Renal cortical epithelial cell (primary cell): ENCODE results near the gene CDC42. TPM values are rescaled to one million over a fixed set of nuclear protein-coding genes. Genes with fewer than 3 reads are reported as not detected.

Source experiments
- DNase-seq: peaks from one replicate; pipeline ENCODE4 v3.0.0-alpha.2; 2011; ENCODE audit warnings: low read depth
- total RNA-seq: library from RNA; depleted of rRNA; stranded (reverse); fragments of >200 nt; gene quantifications from 2 replicates; pipeline ENCODE4 v1.2.3, GENCODE V29; 2014

CDC42 gene
- total RNA-seq, 1 donor from 2014 or later: 233 TPM

DNA sequence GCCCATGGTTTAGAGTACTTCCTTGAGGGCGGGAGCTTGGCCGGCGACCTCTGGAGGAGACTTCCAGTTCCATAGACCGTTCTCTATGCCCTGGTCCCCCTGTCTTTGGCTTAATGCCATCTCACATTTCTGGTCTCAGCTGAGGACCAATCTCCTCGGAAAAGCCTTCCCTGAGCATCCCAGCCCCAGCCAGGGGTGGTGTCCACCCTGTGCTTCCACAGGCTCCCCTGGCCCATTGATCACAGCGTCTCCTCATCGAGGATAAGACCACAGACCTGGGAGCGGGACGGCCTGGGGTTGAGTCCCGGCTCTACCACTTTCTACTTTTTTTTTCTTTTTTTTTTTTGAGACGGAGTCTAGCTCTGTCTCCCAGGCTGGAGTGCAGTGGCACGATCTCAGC, 75.9 kb downstream of the CDC42 start:
- DNase-seq: no peak

DNA sequence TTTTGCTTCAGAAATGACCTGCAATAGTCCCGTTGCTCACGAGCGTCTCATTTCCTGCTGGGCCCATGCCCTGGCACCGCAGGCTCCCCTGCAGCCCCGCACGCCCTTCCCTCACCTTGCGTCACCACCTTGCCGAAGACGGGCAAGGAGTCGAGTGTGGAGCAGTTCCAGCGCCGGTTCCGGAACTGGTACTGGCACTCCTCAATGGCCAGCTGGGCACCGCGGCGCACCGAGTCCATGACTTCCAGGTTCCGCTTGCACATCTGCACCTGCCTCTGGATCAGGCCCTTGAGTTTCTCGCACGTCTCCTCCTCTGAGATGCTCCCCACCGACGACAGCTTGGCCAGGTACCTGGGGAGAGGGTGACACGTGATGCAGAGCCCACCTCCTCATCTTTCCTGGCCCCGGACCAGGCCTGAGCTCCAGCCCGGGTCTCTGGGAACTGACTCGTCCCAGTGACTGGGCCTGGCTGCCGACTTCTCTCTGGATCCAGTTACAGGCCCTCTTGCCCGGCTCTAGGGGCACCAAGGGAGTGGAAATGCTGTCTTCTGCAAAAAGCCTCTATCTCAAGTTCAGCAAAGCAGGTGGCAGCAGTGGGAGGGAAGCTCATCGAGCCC, 77.1 kb downstream of the CDC42 start:
- no peak for DNase-seq

DNA sequence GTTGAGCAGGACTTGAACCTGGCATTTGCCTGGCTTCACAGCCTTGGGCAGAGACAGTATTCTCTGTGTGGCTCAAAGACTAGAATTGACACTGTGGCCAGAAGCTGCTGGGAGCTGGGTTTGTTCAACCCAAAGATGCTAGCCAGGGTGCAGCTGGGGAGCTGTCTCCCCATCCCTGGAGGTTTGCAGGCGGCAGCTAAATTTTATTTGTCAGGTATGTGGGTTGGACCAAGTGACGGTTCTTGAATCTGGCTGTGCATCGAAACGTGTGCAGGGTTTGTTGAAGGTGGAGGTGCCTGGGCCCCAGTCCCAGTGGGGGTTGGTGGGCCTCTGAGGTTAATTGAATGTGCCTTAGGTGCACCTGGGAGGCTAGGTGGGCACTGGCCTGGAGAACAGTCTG, 78.6 kb downstream of the CDC42 start:
- DNase-seq: no peak

DNA sequence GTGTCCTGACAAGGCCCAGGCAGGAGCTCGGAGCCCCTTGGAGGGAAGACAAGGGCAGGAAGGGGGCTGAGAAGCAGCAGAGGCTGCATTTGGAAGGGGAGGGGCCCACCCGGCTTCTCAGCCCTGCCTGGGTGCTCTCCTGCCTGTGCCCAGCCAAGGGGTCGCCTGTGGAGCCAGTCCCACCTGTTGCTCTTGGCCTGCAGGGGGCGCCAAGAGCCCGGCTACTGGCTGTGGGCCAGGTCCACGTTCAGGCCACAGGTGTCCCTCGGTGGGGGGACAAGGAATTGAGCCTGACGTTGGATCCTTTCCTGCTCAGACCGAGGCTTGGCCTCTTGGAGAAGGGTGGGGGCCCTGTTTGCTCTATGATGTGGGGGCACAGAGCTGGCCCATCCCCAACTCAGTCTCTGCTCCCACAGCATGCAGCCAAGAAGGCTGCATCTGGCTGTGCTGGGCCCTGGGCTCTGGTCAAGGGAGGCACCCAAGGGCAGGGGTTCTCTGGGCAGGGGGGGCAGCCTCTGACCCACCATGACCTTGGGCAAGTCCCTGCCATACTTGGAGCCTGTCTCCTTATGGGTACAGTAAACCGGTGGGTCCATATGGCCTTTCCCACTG, 79.5 kb downstream of the CDC42 start:
- DNase-seq: no peak

DNA sequence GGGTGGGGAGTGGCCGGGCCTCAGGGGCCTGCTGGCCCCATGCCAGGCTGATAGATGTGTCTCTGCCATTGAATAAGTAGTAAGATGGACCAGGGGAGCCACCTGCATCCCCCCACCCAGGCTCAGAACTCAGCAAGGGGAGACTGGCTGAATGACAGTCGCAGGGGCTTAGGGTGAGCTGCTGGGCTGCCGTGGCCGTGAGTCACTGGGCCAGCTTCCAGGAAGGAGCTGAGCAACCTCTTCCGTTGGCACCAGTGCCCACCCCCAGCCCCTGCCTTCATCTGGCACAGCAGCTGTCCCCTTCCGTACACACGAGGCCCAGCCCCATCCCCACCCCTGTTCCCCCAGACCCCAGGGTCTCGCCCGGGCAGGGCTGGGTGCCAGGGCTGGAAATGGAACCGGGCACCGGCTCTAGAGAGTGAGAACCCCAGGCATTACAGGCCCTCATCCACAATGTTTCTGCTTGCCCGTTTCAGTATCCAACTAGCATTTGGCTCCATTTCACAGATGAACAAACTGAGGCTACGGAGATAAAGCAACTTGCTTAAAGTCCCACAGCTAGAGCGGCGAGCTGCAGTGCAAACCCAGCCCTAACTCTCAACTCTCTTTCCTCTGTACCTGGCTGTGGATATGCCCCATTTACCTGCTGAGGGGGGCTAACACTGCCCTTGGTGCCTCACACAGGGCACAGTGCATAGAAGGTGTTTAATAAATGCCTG, 80.2 kb downstream of the CDC42 start:
- DNase-seq: peak; percentile 49

DNA sequence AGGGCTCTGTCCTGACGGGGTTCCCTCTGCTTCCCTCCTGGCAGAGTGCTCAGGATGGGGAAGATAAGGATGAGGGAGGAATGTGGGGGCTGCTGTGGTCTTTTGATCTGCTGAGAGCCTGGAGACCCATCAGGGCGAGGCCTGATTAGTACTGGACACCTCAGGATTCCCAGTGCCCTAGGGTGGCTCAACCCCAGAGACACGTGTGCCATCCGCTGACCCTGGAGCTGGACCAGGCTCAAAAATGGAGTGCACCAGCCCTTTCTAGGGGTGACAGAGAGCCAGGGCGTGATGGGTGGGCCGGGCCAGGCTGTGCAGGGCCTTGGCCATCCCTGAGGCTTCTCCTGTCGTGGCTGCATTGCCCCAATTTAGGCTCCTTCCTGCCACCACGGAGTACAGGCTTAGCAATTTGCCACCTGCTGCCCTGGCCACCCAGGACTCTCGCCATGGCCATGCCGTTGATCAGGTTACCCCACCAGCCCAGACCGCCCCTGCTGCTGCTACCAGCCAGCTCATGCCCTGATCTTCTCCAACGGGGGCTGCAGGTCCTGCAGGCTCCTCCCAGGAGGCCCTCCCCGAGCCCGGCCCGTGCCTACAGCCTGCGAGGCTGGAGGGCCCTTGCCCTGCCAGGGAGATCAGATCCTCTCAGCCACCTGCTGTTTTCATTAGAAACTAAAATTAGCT, 80.9 kb downstream of the CDC42 start:
- DNase-seq: no peak

DNA sequence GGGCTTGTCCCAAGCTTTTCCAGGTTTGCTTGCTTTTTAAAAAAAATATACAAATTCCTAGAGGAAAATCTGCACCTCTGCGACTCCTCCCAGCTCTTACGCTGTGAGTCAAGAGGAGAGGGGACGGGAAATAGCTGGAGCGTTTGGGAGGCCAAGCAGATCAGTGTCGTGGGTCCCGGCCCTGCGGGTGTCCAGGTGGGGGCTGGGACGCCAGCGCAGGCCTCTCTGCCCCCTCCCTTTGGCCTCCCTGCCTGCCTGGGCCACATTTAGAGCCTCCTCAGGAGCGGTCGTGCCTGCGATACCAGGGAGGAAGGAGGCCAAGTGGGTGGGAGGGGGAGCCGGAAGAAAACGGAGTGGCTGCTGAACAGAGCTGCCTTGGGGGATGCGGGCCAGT, 81.4 kb downstream of the CDC42 start:
- DNase-seq: no peak

DNA sequence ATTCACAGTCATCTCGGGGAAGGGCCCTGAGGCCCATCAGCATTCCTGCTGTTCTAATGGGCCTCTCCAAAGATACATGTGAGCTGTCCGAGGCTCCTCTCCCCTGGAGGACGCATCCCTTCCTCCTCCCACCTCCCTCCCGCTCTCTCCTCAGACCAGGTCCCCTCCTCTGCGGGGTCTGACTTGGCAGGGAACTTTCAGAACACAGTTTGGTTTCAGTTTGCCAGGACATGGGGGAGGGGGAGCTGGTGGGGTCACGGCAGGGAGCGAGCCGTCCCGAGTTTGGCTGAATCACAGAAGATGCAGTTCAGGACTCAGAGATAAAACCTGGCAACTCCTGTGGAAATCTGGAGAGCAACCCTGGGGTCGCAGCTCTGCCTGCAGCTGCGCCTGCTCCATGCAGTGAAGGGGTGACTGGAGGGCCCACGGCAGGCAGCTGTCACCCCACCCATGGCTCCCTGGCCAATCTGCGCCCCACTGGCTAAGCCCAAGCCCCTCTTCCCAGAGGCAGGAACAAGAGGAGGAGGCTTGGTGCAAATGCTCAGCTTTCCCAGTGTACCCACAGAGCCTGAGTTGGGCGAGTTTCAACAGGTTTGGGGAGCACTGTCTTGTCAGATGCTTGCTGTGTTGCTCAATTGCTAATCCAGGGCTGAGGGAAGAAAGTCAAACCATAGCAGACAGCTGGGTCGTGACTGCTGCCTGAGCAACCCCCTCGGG, 84.7 kb downstream of the CDC42 start:
- no peak for DNase-seq

DNA sequence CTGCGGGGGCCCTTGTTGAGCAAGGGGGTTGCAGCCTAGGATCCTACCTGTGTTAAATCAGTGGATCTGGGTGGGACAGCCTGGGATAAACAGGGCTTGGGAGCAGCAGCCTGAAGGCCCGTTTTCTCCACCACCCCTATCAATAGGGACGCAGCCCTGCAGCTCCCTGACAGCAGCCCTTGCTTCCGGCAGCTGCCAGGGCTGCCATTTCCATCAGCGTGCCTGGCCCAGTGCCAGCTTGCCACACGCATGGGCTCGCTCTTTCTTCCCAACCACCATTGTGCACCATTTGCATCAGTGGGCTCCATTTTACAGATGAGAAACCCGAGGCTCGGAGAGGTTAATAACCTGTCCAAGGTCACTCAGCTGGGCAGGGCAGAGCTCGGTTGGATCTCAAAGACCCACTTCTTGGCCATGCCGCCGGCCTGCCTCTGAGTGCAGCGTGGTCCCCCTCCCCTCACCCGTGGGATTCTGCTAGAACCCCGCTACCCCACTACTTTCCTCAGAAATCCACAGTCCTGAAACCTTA, 86.6 kb downstream of the CDC42 start:
- DNase-seq: no peak

DNA sequence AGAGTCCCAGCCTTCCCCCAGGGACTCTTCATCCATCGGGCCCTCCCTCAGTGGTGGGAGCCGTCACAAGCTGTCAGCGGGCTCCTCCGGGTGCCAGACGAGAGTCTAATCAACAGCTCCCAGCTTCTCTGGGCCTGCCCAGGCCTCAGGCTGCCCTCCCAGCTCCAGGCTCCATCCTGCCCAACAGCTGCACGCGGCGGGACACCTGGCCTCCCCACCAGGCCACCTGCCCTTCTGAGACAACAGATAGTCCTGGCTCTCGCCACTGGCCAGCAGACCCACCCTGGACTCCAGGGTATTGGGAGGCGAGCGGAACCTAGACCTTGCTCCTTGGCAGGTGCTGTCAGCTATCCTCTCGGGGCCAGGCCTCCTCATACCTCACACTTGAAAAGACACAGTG, 87.3 kb downstream of the CDC42 start:
- no peak for DNase-seq

Other genes starting within 250 kb of the CDC42 start
- gene LDLRAD2, start 240.4 kb upstream of the CDC42 start, total RNA-seq: 0.69 TPM in 1 of 2 replicates, not detected in the other
- 219 and 912 TPM in 2 replicates for gene HSPG2, start 115.4 kb upstream of the CDC42 start, total RNA-seq
- gene CELA3B, start 75.7 kb upstream of the CDC42 start, total RNA-seq: not detected in 2 replicates
- gene CELA3A, start 51.1 kb upstream of the CDC42 start, total RNA-seq: not detected in 2 replicates
- gene WNT4, start 90.4 kb downstream of the CDC42 start, total RNA-seq: under 0.01 and 0.17 TPM in 2 replicates